Measurements from ENCODE around the gene NET1.

The NET1 gene

DNA sequence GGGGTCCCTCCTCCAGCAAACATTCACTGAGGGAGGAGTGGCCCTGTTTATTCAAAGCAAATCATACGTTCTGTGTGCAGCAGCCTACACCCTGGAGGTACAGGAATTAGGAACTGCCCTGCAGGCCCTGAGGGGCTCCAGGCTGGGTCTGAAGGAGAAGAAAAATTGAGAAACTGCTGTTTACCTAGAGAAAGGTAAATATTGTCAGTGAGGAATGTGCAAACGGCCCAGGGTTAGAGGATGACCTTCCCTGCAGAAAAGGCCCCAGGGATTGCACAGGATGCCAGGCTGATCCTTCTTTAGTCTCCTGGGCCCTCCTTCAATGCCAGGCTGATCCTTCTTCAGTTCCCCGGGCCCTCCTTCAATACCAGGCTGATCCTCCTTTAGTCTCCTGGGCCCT, 81.3 kb downstream of the NET1 start:
- no peak overlapping the region for H3K27ac ChIP-seq

DNA sequence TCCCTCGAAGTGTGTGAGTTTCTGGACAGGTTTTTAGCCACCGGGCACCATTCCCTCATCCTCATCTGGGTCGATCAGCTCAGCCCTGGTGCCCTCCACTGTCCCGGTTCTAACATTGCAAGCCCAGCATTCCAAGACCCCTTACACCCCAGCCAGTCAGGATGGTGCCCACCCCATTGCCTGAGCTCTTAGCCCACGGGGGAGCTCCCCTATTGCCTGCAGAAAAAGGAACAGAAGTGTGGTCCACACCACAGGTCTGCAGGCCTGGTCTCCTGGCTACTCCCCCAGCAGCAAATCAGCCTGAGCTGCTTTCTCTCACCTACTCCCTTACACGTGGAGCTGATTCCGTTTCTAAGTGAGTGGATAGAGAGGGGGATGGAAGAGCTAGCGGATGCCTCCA, 82.3 kb downstream of the NET1 start:
- Histone ChIP-seq H3K9ac (no peak overlapping the region), H3K9me3 (ENCODE audit: control insufficient read depth, low read length) (no peaks in the 10 kb centered on the region), H3K27me3 (ENCODE audit: control insufficient read depth, insufficient read depth, low read length) (no peaks in the 10 kb centered on the region), H3K27ac (no peak overlapping the region), H3K4me2 (ENCODE audit: low read length) (no peak overlapping the region), H3K36me3 (ENCODE audit: control insufficient read depth, insufficient read depth, low read length) (no peaks in the 10 kb centered on the region), H3K79me2 (no peaks in the 10 kb centered on the region), H2AFZ (no peak overlapping the region), H3K4me3 (ENCODE audit: low read depth, low read length) (no peak overlapping the region), H3K4me1 (no peaks in the 10 kb centered on the region)
- TF ChIP-seq CTCF (IDR thresholded peaks at IDR 0.05): no peak

More for the DNA sequence above, 81.3 kb downstream of the NET1 start:
- Histone ChIP-seq H3K36me3 (ENCODE audit: control insufficient read depth, insufficient read depth, low read length) (no peaks in the 10 kb centered on the region), H3K4me1 (no peaks in the 10 kb centered on the region), H3K4me2 (ENCODE audit: low read length) (no peak overlapping the region), H3K9me3 (ENCODE audit: control insufficient read depth, low read length) (no peaks in the 10 kb centered on the region), H3K79me2 (no peaks in the 10 kb centered on the region), H3K9ac (no peak overlapping the region), H2AFZ (no peak overlapping the region), H3K4me3 (ENCODE audit: low read depth, low read length) (no peak overlapping the region), H3K27me3 (ENCODE audit: control insufficient read depth, insufficient read depth, low read length) (no peaks in the 10 kb centered on the region)
- TF ChIP-seq CTCF (IDR thresholded peaks at IDR 0.05): no peak

GRCh38 chr10:5496261-5497250, 84.2 kb downstream of the NET1 start:
- no peak for TF ChIP-seq CTCF (IDR thresholded peaks at IDR 0.05)
- Histone ChIP-seq H3K4me3 (ENCODE audit: low read depth, low read length) (no peak overlapping the region), H2AFZ (no peak overlapping the region), H3K27ac (no peak overlapping the region), H3K79me2 (no peaks in the 10 kb centered on the region), H3K9ac (no peak overlapping the region), H3K27me3 (ENCODE audit: control insufficient read depth, insufficient read depth, low read length) (no peaks in the 10 kb centered on the region), H3K4me1 (no peaks in the 10 kb centered on the region), H3K36me3 (ENCODE audit: control insufficient read depth, insufficient read depth, low read length) (no peaks in the 10 kb centered on the region), H3K4me2 (ENCODE audit: low read length) (no peak overlapping the region), H3K9me3 (ENCODE audit: control insufficient read depth, low read length) (no peaks in the 10 kb centered on the region)

DNA sequence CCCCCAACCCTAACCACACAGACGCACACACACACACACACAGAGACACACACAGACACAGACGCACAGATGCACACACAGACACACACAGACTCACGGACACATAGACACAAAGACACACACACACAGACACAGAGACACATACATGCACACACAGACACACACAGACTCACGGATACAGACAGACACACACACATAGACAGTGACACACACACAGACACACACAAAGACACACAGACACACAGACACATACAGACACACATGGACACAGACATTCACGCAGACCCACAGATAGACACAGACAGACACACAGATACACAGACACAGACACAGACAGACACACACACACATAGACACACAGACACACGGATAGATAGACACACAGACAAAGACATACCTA, 84.9 kb downstream of the NET1 start:
- Histone ChIP-seq H3K4me1 (no peaks in the 10 kb centered on the region), H3K9ac (no peak overlapping the region), H2AFZ (no peak overlapping the region), H3K4me3 (ENCODE audit: low read depth, low read length) (no peak overlapping the region), H3K27me3 (ENCODE audit: control insufficient read depth, insufficient read depth, low read length) (no peaks in the 10 kb centered on the region), H3K36me3 (ENCODE audit: control insufficient read depth, insufficient read depth, low read length) (no peaks in the 10 kb centered on the region), H3K4me2 (ENCODE audit: low read length) (no peak overlapping the region), H3K27ac (no peak overlapping the region), H3K79me2 (no peaks in the 10 kb centered on the region), H3K9me3 (ENCODE audit: control insufficient read depth, low read length) (no peaks in the 10 kb centered on the region)
- no peak for TF ChIP-seq CTCF (IDR thresholded peaks at IDR 0.05)

All from parathyroid adenoma (tissue), 2 donors.